DMS 273 (cell line): ENCODE data around the gene RILPL1.
"Not testable (repeated sequence)": the region's sequence is repeated elsewhere in the genome, so short reads cannot be mapped to it uniquely, and the experiment has no call there.

ENCODE experiments used
- DNase-seq: peaks from one replicate; lab custom pipeline; 2025; ENCODE audit not compliant: unreplicated experiment; lab: John Stamatoyannopoulos, UW

The RILPL1 gene

GRCh38 chr12:123533672-123534643 is at the start of gene RILPL1:
TSS of gene RILPL1 (minus strand) at chr12:123533719. CDS start at chr12:123533482, 237 bp downstream.
- DNase-seq, result peak; percentile 73

- no peak for DNase-seq
Measured at GRCh38 chr12:123580772-123581171, 47.3 kb upstream of the RILPL1 start.

GRCh38 chr12:123578829-123579228 is 45.3 kb upstream of the RILPL1 start:
- not testable (repeated sequence) for DNase-seq

- no peak for DNase-seq
Measured at GRCh38 chr12:123578243-123578642, 44.7 kb upstream of the RILPL1 start.

GRCh38 chr12:123576611-123577010 is 43.1 kb upstream of the RILPL1 start:
- DNase-seq, result no peak

- peak; percentile 52 for DNase-seq
Measured at GRCh38 chr12:123573870-123574269, 40.4 kb upstream of the RILPL1 start.

- peak; percentile 29 for DNase-seq
Measured at GRCh38 chr12:123572391-123572790, 38.9 kb upstream of the RILPL1 start.

- peak; percentile 89 for DNase-seq
Measured at GRCh38 chr12:123571343-123571813, 37.9 kb upstream of the RILPL1 start.

- no peak for DNase-seq
Measured at GRCh38 chr12:123559468-123559867, 25.9 kb upstream of the RILPL1 start.

GRCh38 chr12:123558487-123558886 is 25.0 kb upstream of the RILPL1 start:
- not testable (repeated sequence) for DNase-seq

GRCh38 chr12:123554843-123555242 is 21.3 kb upstream of the RILPL1 start:
- not testable (repeated sequence) for DNase-seq

GRCh38 chr12:123554136-123554535 is 20.6 kb upstream of the RILPL1 start:
- not testable (repeated sequence) for DNase-seq

GRCh38 chr12:123550700-123551099 is 17.2 kb upstream of the RILPL1 start:
- DNase-seq, result no peak

GRCh38 chr12:123548107-123548506 is 14.6 kb upstream of the RILPL1 start:
- no peak for DNase-seq

GRCh38 chr12:123546281-123546680 is 12.8 kb upstream of the RILPL1 start:
- DNase-seq, result no peak

- no peak for DNase-seq
Measured at GRCh38 chr12:123543541-123543940, 10.0 kb upstream of the RILPL1 start.

- DNase-seq, result no peak
Measured at GRCh38 chr12:123540899-123541662, 7.6 kb upstream of the RILPL1 start.

GRCh38 chr12:123535952-123536351 is 2.4 kb upstream of the RILPL1 start:
- not testable (repeated sequence) for DNase-seq

- peak; percentile 65 for DNase-seq
Measured at GRCh38 chr12:123532808-123533649, 490 bp downstream of the RILPL1 start.

- DNase-seq, result no peak
Measured at GRCh38 chr12:123532019-123532418, 1.5 kb downstream of the RILPL1 start.

- DNase-seq, result no peak
Measured at GRCh38 chr12:123531091-123531490, 2.4 kb downstream of the RILPL1 start.
